Neural cell (in vitro differentiated cells): Measurements from ENCODE around the gene ESR1.

Source experiments
- EP300 ChIP-seq: fragments of 450-650 bp; conservative IDR thresholded peaks from 2 replicates; pipeline ENCODE4 v1.6.1; 2014; ENCODE audit warnings: antibody characterized with exemption, mild to moderate bottlenecking, moderate library complexity; ENCODE audit not compliant: poor library complexity, severe bottlenecking
- POLR2AphosphoS5 ChIP-seq: IDR thresholded peaks from 2 replicates; pipeline ENCODE4 v1.6.1; 2012
- RAD21 ChIP-seq: fragments of 450-650 bp; conservative IDR thresholded peaks from 2 replicates; pipeline ENCODE4 v1.6.1; 2014; ENCODE audit warnings: antibody characterized with exemption, mild to moderate bottlenecking, moderate library complexity
- REST ChIP-seq: IDR thresholded peaks from 2 replicates; pipeline ENCODE4 v1.6.1; 2012; ENCODE audit warnings: borderline replicate concordance
- SMC3 ChIP-seq: fragments of 450-650 bp; conservative IDR thresholded peaks from 2 replicates; pipeline ENCODE4 v1.6.1; 2014; ENCODE audit warnings: antibody characterized with exemption, mild to moderate bottlenecking, moderate library complexity; ENCODE audit not compliant: poor library complexity
- TF ChIP-seq, protein P1 (sequence below): fragments of 450-650 bp; IDR thresholded peaks from 2 replicates; pipeline ENCODE4 v1.5.1; 2014; ENCODE audit warnings: antibody characterized with exemption, mild to moderate bottlenecking, moderate library complexity; ENCODE audit not compliant: poor library complexity, severe bottlenecking

DNA sequence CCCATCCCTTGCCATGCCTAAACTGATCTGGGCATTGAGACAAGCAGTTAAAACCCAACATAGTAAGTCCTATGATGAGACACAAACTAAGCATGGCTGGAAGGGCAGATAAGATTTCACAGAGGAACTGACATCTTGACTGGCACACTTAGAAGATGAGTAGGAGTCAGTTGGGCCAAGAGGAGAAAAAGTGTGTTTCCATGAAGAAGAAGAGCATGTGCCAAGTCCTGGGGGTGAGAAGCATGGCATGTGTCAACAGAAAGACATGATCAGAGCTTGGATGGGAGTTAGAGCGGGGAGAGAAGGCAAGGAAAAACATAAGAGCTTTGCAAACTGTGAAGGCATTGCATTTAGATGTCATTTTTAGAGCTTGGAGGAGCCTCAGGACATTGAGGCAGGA is 68.0 kb downstream of the ESR1 start:
- TF ChIP-seq, protein P1, sequence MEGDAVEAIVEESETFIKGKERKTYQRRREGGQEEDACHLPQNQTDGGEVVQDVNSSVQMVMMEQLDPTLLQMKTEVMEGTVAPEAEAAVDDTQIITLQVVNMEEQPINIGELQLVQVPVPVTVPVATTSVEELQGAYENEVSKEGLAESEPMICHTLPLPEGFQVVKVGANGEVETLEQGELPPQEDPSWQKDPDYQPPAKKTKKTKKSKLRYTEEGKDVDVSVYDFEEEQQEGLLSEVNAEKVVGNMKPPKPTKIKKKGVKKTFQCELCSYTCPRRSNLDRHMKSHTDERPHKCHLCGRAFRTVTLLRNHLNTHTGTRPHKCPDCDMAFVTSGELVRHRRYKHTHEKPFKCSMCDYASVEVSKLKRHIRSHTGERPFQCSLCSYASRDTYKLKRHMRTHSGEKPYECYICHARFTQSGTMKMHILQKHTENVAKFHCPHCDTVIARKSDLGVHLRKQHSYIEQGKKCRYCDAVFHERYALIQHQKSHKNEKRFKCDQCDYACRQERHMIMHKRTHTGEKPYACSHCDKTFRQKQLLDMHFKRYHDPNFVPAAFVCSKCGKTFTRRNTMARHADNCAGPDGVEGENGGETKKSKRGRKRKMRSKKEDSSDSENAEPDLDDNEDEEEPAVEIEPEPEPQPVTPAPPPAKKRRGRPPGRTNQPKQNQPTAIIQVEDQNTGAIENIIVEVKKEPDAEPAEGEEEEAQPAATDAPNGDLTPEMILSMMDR, result no peak
- TF ChIP-seq POLR2AphosphoS5 (no peak), REST (no peak), SMC3 (no peak), EP300 (no peak), RAD21 (no peak)
